HUES64 (cell line): ENCODE measurements around the gene SNX24.

Source experiments
- H3K27ac ChIP-seq: 2 replicates; pipeline ENCODE4 v1.7.0; 2013; ENCODE audit warnings: low read depth, low read length, inconsistent platforms
- H3K27me3 ChIP-seq: 2 replicates; pipeline ENCODE4 v1.6.1; 2013; ENCODE audit warnings: mild to moderate bottlenecking, low read length; ENCODE audit not compliant: insufficient read depth
- H3K36me3 ChIP-seq: 2 replicates; pipeline ENCODE4 v1.6.1; 2013; ENCODE audit warnings: mild to moderate bottlenecking, low read length; ENCODE audit not compliant: insufficient read depth
- H3K4me1 ChIP-seq: 2 replicates; pipeline ENCODE4 v1.6.1; 2013; ENCODE audit warnings: mild to moderate bottlenecking, low read length, moderate library complexity; ENCODE audit not compliant: insufficient read depth
- H3K4me3 ChIP-seq: 2 replicates; pipeline ENCODE4 v1.5.1; 2013; ENCODE audit warnings: mild to moderate bottlenecking, low read length, moderate library complexity
- H3K9ac ChIP-seq: 2 replicates; pipeline ENCODE4 v1.6.1; 2013; ENCODE audit warnings: mild to moderate bottlenecking, low read depth, low read length
- H3K9me3 ChIP-seq: 2 replicates; pipeline ENCODE4 v1.6.1; 2013; ENCODE audit warnings: low read depth, low read length; ENCODE audit not compliant: insufficient read depth
- WGBS: fragments of 150-250, 120-280 bp; methylation state at CpG from one replicate; pipeline ENCODE4 v1.1.7; 2013; ENCODE audit warnings: missing lambda C conversion rate; 5-methylcytosine and 5-hydroxymethylcytosine counted together

SNX24 gene

GRCh38 chr5:122916490-122916889, 71.1 kb downstream of the SNX24 start:
- H3K27me3 ChIP-seq, result no peaks in the 10 kb centered on the region
- no peaks in the 10 kb centered on the region for H3K36me3 ChIP-seq
- 100% methylated on average over 1 of the region's 1 CpG for WGBS
- no peak overlapping the region for H3K4me3 ChIP-seq
- no peak overlapping the region for H3K27ac ChIP-seq
- no peak overlapping the region for H3K9ac ChIP-seq
- H3K9me3 ChIP-seq, result no peaks in the 10 kb centered on the region
- peaks cover 27% of the 10 kb centered on the region for H3K4me1 ChIP-seq

DNA sequence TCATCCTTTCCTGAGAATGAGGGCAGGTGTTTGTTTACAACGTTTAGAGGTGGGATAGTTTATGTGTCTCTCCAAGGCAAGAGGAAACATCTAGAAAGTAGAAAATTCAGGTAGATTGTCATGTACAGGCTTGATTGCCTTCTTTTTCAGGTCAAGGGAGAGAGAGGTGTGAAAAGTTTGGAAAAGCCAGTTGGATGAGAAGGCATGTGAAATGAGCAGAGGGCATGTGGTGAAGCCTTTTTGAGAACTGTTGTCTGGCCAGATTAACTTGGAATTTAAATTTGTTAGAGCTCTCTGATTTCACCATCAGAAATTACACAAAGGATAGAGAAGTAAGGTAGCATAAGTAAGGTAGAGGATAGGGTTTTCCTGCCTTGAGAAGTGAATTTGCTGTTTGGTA, 74.6 kb downstream of the SNX24 start:
- Histone ChIP-seq H3K27me3 (no peaks in the 10 kb centered on the region), H3K9ac (no peak overlapping the region), H3K36me3 (no peaks in the 10 kb centered on the region), H3K27ac (no peak overlapping the region), H3K9me3 (no peaks in the 10 kb centered on the region), H3K4me3 (no peak overlapping the region), H3K4me1 (peaks cover 46% of the 10 kb centered on the region)
- 53% methylated on average over 1 of the region's 1 CpG for WGBS

DNA sequence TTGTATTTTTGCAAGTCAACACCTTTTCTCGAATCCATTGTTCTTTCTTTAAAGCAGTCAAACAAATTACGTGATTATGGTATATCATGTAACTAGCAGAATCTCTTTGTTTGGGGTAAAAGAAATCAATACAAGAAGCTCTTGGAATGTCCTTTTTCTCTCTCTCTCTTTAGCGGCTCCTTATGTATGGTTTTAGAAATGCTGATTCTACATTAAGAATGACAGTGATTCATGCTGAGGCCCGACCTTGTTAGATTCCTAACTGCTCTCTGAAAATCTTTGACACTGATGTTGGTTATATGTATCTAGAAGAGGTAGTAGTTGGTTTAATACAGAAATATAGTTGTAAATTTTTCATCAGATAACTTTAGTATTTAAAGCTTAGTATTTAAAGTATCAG, 76.4 kb downstream of the SNX24 start:
- 5% methylated on average over 3 of the region's 4 CpGs for WGBS
- no peaks in the 10 kb centered on the region for H3K27me3 ChIP-seq
- H3K36me3 ChIP-seq, result no peaks in the 10 kb centered on the region
- no peak overlapping the region for H3K4me3 ChIP-seq
- peak overlapping the region; percentile 65; the same call in 1 of the 2 replicates for H3K27ac ChIP-seq
- no peak overlapping the region for H3K9ac ChIP-seq
- peaks cover 41% of the 10 kb centered on the region for H3K4me1 ChIP-seq
- H3K9me3 ChIP-seq, result no peaks in the 10 kb centered on the region

DNA sequence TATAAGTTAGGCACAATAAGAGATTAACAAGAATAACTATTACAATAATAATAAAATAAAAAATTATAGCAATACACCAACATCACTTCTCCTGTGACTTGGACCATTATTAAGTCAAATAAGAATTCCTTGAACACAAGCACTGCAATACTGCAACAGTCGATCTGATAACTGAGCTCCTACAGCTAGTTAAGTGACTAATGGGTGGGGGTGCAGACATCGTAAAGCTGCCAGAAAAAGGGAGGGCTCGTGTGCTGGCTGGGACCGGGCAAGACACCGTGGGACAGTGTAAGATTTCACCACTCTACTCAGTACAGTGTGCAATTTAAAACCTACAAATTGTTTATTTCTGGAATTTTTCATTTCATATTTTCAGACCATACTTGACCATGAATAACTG, 78.8 kb downstream of the SNX24 start:
- no peak overlapping the region for H3K4me3 ChIP-seq
- no peaks in the 10 kb centered on the region for H3K36me3 ChIP-seq
- H3K9ac ChIP-seq, result no peak overlapping the region
- WGBS, result 56% methylated on average over 2 of the region's 5 CpGs
- H3K27ac ChIP-seq, result no peak overlapping the region
- H3K27me3 ChIP-seq, result no peaks in the 10 kb centered on the region
- H3K9me3 ChIP-seq, result no peaks in the 10 kb centered on the region
- H3K4me1 ChIP-seq, result peaks cover 41% of the 10 kb centered on the region

DNA sequence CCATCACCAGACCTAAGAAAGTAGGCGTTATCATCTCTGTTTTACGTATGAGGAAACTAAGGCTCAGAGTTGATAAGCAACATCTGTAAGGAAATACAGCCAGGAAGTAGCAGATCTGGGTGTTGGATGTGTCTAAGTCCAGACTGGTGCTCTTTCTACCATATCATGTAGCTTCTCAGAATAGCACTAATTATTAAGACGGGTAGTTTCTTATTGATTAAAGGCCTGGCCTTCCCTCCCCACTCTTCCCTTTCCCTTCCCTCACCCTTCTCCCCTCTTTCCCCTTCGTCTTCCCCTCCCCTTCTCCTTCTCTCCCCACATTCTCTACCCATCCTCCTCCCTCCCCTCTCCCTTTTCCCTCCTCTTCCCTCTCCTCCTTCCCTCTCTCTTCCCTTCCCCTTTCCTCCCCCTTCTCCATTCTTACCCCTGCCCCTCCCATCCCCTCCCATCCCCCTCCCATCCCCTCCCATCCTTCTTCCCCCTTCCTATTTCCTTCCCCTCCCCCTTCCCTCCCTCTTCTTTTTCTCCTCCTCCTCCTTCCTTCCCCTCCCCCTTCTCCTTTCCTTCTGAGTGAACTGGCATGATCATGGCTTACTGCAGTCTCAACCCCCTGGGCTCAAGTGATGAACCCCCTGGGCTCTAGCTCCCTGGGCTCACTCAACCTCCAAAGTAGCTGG, 79.4 kb downstream of the SNX24 start:
- Histone ChIP-seq H3K27ac (no peak overlapping the region), H3K9ac (no peak overlapping the region), H3K36me3 (no peaks in the 10 kb centered on the region), H3K27me3 (no peaks in the 10 kb centered on the region), H3K4me3 (no peak overlapping the region), H3K9me3 (no peaks in the 10 kb centered on the region), H3K4me1 (peaks cover 39% of the 10 kb centered on the region)
- 85% methylated on average over 4 of the region's 4 CpGs for WGBS

- Histone ChIP-seq H3K9ac (no peak overlapping the region), H3K4me1 (peaks cover 21% of the 10 kb centered on the region), H3K27ac (no peak overlapping the region), H3K36me3 (no peaks in the 10 kb centered on the region), H3K9me3 (no peaks in the 10 kb centered on the region), H3K27me3 (no peaks in the 10 kb centered on the region), H3K4me3 (no peak overlapping the region)
- WGBS, result 78% methylated on average over 1 of the region's 1 CpG
These were observed 83.6 kb downstream of the SNX24 start for GRCh38 chr5:122929001-122929400.

GRCh38 chr5:122929980-122930379, 84.6 kb downstream of the SNX24 start:
- H3K4me1 ChIP-seq, result peaks cover 14% of the 10 kb centered on the region

GRCh38 chr5:122933956-122934355, 88.5 kb downstream of the SNX24 start:
- no peaks in the 10 kb centered on the region for H3K27me3 ChIP-seq
- no peak overlapping the region for H3K27ac ChIP-seq
- H3K36me3 ChIP-seq, result no peaks in the 10 kb centered on the region
- no peak overlapping the region for H3K4me3 ChIP-seq
- H3K9me3 ChIP-seq, result no peaks in the 10 kb centered on the region
- peaks cover 22% of the 10 kb centered on the region for H3K4me1 ChIP-seq
- 93% methylated on average over 7 of the region's 7 CpGs for whole genome bisulfite sequencing
- no peak overlapping the region for H3K9ac ChIP-seq

More at GRCh38 chr5:122929980-122930379, 84.6 kb downstream of the SNX24 start:
- H3K36me3 ChIP-seq, result no peaks in the 10 kb centered on the region
- H3K4me3 ChIP-seq, result no peak overlapping the region
- no peaks in the 10 kb centered on the region for H3K9me3 ChIP-seq
- H3K9ac ChIP-seq, result no peak overlapping the region
- WGBS, result no CpG with 5 or more reads among the region's 1 CpG
- no peak overlapping the region for H3K27ac ChIP-seq
- no peaks in the 10 kb centered on the region for H3K27me3 ChIP-seq

DNA sequence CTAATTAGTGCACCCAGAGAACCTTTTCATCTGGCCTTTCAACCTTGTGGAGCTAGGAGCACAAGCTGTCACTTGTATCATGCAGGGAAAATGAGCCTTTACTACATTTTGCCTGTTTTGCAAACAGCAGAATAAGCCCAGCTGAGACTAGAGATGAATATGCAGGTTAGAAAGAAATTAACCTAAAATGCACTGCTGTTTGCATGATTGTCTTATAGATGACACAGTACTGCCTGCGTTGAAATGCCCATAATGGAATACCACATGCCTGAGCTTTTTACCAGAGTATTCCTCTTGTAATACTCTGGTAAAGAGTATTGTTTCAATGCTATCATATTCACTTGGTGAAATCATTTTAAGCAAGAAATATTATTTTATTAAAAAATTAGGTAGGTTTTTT, 90.7 kb downstream of the SNX24 start:
- Histone ChIP-seq H3K36me3 (no peaks in the 10 kb centered on the region), H3K9me3 (no peaks in the 10 kb centered on the region), H3K9ac (no peak overlapping the region), H3K27me3 (no peaks in the 10 kb centered on the region), H3K4me1 (peaks cover 15% of the 10 kb centered on the region; the same call in 1 of the 2 replicates), H3K27ac (no peak overlapping the region), H3K4me3 (no peak overlapping the region)
- 87% methylated on average over 1 of the region's 1 CpG for WGBS

DNA sequence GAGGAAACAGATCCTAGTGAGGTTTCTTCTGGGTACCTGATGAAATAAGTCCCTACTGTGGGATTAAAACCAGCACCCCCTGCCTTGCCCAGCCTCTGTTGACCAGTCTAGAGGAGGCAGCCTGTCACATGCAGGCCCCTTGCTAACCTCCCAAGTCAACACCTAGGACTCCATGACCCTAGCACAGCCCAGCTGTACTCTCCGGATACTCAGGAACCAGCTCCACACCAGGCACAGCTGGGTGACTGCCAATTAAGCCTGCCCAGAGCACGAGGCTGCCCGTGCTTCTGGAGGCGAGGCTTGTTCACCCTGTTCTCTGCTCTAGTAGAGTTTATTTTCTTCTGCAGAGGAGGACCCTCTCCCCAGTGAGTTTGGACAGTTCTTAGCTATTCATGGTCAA, 92.5 kb downstream of the SNX24 start:
- no peaks in the 10 kb centered on the region for H3K36me3 ChIP-seq
- 85% methylated on average over 4 of the region's 4 CpGs for WGBS
- H3K9me3 ChIP-seq, result no peaks in the 10 kb centered on the region
- no peak overlapping the region for H3K9ac ChIP-seq
- no peak overlapping the region for H3K27ac ChIP-seq
- H3K4me1 ChIP-seq, result peaks cover 15% of the 10 kb centered on the region; the same call in 1 of the 2 replicates
- H3K4me3 ChIP-seq, result no peak overlapping the region
- H3K27me3 ChIP-seq, result no peaks in the 10 kb centered on the region

DNA sequence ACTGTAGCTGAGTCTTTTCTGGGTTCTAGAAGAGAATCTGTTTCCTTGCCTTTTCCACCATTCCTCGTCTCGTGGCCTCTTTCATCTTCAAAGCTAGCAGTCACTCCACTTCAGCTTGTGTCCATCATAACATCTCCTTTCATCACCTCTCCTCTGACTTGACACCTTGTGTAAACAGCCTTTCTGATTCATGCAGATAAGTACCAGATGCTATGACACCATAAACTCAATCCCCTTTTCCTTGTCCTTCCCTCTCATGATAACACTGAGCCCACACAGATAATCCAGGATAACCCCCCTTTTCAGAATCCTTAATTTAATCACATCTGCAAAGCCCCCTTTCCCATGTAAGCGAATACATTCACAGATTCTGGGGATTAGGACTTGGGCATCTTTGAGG, 95.5 kb downstream of the SNX24 start:
- no peaks in the 10 kb centered on the region for H3K27me3 ChIP-seq
- no peaks in the 10 kb centered on the region for H3K36me3 ChIP-seq
- no peak overlapping the region for H3K9ac ChIP-seq
- 92% methylated on average over 3 of the region's 3 CpGs for WGBS
- no peak overlapping the region for H3K4me3 ChIP-seq
- no peaks in the 10 kb centered on the region for H3K9me3 ChIP-seq
- H3K27ac ChIP-seq, result no peak overlapping the region
- peaks cover 16% of the 10 kb centered on the region for H3K4me1 ChIP-seq

DNA sequence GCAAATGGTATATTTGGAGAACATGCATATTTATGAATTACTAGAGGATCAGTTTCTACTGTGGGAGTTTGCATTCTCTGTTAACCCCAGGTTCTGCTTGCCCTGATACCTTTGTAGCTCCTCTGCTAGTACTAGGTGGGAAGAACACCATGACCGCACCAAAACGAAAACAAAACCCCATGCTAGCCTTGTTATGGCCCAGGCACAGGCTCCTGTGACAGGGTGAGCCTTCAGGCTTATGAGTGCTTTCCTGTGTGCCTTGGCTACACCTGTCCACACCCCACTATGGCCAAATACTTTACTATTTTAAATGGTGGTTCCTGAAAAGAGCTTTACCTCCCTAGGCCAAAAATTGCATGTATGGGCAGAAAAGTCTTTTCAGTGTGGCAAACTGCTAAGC, 96.3 kb downstream of the SNX24 start:
- no peak overlapping the region for H3K4me3 ChIP-seq
- no peak overlapping the region for H3K27ac ChIP-seq
- H3K4me1 ChIP-seq, result peaks cover 16% of the 10 kb centered on the region
- H3K9me3 ChIP-seq, result no peaks in the 10 kb centered on the region
- no peaks in the 10 kb centered on the region for H3K36me3 ChIP-seq
- WGBS, result 87% methylated on average over 2 of the region's 2 CpGs
- no peak overlapping the region for H3K9ac ChIP-seq
- H3K27me3 ChIP-seq, result no peaks in the 10 kb centered on the region
